Stimulated activated CD8-positive, alpha-beta memory T cell treated with anti-CD3 and anti-CD28 coated beads, Interleukin-2, amount 100 ng/mL, for 1 hour (primary cell): ENCODE measurements around the gene NRXN3.

Experiments
- DNase-seq, 2 donors: peaks; one replicate each; pipeline ENCODE4 v3.0.0-alpha.2; 2020; ENCODE audit warnings: low read depth in 2 of 2

Gene NRXN3

DNA sequence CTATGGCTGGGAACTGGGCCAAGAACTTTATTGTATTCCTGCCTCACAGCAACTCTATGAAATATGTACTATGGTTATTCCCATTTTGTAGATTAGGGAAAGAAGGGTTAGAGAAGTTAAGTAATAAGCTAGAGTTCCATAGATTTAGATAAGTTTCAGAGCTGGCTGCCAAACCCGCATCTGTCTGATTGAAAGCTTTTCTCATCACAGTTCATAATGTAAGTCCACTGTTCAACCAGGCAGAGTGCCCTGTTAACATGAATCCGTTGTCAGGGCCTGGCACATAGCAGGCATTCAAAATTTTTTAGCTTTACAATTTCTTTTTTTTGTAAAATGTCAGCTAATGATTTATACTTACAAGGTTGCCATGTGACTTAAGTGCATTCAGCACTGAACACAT, 467.3 kb downstream of the NRXN3 start:
- no peak for DNase-seq

DNA sequence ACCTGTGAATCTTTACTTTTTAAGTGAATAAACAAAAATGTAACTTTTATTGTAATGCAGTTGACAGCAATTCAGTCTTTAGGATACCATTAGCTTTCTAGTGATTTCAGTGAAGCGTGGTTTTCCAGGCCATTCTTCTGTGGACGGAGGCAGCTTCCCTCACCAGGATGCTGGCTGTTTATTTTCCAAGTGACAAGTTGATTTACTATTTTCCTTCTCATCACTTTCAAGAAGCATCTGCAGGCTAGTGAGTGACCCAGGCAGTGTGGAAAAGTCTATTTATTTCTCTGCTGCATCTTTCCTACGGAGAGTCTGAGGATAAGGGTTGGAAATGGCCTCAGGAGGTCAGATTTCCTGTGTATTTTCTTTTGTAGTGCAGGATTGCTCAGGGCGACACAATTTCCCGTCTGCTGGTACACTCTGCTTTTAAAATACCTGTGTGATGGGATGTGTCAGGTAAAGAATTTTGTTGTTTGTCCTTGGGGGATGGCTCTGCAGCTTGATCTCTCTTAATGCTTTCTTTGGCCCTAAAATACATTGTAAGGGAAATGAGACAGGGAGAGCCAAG, 467.8 kb downstream of the NRXN3 start:
- DNase-seq, result no peak

DNA sequence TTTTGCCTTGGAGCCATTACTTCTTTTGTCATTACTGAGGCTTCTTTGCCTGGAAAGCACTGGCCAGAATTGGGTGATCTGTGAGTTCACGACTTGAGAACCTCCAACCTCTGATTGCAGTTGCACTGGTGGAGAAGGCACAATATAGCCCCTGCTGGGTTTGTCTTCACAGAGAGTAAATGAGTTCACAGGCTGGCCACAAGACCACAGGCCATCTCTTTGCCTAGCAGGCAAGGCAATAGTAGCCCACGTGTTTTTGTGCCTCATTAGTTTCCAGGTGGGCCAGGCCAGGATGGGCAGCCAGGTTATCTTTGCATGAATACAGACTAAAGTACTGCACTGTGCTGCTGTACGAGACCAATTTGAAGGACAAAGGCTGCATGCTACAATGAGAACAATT, 468.8 kb downstream of the NRXN3 start:
- DNase-seq, result no peak

DNA sequence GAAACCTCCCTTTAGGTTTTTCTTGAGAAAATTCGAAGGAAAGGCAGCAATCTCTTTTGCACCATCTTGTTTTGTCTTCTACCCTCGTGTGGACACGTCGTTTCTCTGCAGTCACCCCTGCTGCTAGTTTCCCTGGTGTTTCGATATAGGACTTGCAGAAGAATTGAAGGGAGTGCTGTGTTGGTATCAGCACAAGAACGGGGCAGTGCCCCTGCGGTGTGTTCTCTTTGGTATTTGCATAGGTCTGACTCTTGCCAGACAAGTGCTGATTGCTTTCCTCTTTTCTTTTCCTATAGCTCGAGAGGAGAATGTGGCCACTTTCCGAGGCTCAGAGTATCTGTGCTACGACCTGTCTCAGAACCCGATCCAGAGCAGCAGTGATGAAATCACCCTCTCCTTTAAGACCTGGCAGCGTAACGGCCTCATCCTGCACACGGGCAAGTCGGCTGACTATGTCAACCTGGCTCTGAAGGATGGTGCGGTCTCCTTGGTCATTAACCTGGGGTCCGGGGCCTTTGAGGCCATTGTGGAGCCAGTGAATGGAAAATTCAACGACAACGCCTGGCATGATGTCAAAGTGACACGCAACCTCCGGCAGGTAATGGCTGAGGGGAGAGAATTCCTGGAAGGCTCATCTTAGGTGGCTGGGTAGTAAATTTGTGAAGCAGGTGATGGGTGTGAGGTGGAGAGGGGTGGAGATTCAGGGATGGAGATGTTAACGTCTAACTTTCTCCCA, 474.8 kb downstream of the NRXN3 start:
- DNase-seq, result no peak

DNA sequence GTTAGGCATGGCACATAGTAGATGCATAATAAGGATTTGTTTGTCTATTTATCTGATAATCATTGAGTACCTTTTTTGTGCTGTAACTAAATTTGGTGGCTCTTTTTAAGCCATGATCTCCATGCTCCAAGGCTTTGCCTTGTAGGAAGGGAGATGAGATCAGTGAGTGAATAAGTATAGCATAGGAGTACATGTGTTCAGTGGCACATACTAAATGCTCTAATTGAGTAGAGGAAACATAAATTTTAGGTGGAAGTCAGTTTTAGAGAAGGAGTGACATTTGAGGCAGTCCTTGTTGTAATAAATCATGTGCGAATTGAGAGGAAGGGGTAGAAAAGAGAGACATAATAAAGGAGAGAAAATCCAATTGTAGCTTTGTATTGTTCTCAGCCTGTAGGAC, 482.6 kb downstream of the NRXN3 start:
- DNase-seq, result no peak

DNA sequence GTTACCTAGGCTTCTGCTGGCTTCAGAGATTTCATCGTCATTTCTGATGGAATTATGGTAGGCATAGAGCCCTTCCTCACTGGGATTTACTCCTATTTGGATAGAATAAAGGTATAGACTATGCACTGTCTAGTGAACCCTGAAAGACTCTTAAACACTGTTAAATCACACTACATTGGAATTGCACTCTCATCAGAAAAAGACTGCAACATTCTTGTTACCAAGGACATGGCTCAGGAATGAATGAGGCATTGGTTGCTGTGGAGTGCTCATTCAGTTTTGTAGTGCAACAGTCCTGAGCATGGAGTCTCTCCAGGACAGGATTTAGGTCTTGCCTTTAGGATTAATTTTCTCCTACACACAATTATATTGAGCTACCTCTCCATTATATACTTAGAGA, 483.0 kb downstream of the NRXN3 start:
- no peak for DNase-seq

DNA sequence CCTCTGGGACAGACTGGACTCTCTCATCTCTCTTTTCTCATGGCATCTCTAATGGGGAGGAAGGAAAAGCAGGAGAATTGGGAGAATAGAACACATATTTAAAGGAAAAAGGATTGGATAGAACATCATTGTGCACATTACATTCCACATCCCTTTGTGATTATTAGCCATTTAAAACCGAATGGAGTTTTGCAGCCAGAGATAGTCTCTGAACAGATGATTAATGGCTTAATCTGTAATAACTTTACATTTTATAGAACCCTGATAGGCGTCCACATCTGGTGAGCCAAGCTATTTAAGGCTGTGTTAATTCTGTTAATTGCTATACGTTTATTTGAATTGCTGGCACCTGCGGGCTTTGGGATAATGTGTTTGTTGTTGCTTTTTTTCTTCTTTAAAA, 487.3 kb downstream of the NRXN3 start:
- DNase-seq, result no peak

DNA sequence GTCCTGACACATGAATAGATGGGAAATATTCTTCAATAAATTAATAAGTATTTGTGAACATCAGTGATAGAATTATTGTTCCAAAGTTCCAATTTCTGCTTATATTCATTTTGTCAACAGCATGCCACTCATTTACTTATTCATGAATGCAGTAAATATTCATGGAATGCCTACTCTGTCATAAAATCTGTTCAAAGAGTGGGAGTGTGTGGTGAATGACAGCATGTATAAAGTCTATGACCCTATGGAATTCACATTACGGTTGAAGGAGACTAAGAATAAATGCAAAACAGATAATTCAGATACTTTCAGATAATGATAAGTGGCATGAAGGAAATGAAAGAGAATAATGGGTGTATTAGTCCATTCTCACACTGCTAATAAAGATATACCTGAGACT, 494.7 kb downstream of the NRXN3 start:
- no peak for DNase-seq

DNA sequence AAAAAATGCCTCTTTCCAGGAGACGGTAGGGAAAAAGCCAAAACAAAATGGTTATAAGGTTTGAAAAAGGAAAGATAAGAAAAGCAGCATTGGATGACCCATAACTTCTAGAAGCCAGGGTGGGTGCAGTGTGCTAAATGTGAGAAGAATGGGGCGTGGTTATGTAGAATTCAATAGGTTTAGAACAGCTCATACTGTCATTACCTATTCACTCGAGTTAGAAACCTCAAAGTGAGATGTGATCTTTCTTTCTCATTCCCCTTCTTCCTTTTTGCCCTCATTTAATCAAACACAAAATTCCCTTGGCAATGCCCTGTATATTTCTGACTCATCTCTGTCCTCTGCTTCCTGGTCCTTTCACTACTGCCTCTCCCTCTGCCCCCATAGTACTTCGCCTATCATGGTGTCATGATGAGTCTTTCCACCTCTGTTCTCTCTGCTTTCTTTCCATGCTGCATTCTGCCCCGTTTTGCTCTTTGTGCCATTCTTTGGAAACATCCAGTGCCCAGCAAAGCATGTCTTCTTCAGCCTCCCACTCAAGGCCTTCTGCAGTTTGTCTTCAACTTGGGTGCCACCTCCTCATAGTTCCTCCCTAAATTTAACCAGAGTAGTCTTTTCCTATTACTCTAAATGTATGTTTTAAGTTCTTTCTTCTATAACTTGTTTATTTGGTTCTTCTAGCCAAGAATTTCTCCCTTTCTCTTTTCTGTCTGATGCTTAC, 496.3 kb downstream of the NRXN3 start:
- no peak for DNase-seq

DNA sequence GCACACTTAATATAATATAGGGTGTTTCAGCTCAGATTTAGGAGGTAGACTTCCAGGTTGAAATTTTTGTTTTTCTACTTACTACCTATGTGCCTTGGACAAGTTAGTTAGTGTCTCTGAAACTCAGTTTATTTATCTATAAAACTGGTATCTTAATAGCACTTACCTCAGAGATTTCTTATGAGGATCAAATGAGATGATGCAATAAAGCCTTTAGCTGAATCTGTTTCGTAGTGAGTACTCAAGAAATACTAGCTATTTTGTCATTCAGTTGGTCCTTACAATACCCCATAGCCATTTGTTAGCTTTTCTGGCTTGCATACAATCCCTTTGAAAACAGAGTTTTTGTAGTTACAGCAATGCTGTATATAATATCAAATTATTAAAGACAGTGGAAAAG, 497.0 kb downstream of the NRXN3 start:
- DNase-seq, result no peak

DNA sequence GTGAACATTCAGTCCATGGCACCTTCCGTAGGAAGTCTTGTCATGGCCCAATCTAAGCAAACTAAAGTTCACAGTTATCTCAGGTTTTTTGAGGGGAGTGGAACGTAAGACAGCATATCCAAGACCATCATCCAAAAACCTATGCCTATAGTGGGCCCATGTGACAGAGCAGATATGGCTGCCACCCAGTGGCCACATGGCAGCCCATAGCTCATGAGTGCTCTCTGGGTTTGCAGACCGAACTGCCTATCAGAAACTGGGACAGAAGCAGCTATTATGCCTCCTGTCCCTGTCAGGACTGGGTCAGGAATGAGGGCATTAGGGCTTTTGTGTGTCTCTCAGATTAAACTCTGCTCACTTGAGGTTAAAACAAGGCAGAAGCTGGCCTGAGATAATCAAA, 503.7 kb downstream of the NRXN3 start:
- DNase-seq, result no peak

DNA sequence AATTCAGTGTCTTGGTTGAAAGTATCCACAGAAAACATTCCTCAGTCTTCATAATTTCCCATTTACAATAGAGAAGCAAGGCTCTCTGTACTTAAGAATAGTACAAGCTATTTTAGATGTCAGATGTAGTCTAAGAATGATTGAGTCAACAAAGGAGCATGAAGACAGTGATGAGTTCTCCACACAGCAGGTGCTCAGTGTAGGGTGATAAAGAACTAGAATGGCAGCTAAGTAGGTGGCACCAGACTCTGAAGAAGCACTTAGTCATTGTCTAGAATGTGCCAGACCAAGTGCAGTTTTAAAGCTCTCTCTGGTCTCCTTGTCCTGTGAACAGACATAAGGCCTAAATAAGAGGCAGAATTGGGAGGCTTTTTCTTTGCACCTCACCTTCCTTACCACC, 504.6 kb downstream of the NRXN3 start:
- no peak for DNase-seq

DNA sequence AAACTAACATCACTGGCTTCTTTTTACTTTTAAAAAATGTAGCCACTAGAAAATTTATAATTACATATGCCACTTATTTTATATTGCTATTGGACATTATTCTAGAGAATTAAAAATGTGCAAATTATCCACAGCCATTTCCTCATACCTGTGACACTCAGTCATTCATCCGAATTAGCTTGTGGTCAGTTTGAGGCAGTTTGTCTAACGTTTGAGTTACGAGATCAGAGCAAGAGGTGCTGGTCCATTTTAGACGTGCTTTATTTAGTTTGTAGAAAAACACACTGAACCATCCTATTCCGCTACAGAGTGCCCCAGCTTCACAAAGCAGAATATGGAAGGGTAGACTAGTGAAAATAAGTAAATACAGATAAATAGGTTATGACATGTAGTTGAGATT, 513.0 kb downstream of the NRXN3 start:
- no peak for DNase-seq

DNA sequence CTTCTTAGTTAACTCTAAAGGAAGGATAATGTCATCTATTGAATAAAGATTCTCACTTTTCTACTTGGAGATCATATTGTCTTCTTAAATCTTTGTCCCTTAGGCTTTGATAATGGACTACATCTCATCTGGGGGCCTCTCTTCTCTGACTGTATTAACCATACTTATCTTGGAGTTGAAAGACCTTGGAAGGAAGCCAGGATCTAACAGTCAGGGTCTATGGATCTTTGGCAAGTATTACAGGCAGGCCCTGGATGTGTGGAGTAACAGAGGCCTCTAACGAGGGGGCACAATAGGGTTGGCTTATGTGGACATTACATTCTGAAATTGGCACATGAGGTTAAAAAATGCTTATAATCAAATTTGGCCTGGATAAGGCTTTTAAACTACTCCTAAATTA, 513.8 kb downstream of the NRXN3 start:
- no peak for DNase-seq

DNA sequence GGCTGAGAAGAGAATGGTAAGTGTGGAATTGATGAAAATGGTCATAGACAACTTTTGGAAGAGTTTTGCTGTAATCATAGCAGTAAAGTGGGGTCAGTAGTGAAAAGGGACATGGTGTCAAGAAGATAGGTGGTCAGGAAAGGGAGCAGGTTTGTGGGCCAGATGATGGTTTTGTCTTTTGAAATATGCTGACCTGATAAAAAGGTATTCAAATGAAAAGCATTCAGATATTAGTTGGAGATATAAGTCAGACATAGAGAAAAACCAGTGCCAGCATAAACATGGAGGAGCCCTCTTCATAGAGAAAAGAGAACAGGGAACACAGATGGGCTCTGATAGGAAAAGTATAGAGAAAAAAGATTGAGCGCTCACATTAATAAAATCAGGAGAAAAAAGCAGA, 518.3 kb downstream of the NRXN3 start:
- no peak for DNase-seq

DNA sequence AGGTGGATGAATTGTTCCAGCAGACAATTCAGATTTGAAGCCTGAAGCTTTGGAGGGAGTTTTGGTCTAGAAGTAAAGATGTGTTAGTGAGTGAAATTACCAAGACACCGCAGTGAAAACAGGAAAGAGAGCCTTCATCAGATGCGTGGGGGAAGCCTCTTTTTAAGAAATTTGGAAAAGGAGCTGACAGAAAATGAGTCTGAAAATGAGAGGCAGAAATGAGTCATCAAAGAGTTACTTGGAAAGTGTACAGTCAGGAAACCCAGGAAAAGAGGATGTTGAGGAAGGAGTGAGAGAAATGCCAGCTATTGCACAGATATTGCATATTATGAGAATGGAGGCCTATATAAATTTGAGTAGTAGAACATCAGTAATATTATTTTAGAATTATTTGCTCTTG, 520.7 kb downstream of the NRXN3 start:
- no peak for DNase-seq

DNA sequence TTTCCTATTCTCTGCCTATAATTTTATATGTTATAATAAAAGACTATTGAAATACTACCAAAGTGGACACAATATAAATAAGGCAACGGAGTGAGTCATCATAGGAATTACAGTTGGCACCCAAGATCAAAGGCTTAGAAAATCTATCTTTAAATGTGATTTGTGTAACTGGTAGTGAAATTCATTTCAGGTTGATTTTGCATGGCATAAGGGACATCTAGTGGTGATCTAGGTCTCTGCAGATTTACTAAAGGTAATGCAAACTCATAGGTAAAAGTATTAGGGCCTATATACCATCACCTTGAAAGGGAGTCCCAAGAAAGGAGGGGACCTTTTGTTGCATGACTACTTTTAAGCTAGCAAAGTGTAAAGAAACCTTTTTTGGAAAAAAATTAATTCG, 527.2 kb downstream of the NRXN3 start:
- no peak for DNase-seq

DNA sequence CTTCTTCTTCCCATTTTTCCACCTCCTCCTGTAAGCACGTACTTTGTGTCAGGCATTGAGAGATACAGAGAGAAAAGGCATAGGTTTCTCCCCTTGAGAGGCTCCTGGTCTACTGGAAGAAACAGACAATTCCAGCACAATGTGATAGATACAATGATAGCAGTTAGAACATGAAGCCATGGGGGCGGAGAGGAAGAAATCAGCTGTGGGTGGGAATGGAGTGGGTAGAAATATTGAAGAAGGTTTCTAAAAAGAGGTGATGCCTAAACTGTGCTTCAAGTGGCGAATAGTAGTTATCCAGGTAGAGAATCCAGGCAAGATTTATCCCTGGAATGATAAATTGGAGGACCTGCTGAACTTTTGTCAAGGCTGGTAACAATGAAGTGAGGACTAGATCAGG, 528.8 kb downstream of the NRXN3 start:
- no peak for DNase-seq

DNA sequence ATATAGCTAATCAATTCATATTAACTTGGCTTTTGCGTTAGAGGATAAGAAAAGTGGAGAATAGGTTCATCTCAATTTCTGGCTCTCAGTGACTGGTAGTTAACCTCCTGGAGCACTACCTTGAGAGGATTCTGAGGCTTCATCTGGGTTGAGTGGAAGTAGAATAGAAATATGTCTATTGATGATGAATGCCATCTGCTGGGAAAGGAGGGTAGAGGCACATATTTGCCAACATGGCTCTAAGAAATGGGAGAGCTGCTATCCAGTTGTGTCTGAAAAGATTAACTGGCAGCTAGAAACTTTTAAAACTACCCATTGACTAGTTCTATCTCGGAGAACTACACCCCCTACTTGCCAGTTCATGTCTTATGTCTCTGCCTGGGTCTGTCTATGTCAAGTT, 530.1 kb downstream of the NRXN3 start:
- DNase-seq, result no peak

DNA sequence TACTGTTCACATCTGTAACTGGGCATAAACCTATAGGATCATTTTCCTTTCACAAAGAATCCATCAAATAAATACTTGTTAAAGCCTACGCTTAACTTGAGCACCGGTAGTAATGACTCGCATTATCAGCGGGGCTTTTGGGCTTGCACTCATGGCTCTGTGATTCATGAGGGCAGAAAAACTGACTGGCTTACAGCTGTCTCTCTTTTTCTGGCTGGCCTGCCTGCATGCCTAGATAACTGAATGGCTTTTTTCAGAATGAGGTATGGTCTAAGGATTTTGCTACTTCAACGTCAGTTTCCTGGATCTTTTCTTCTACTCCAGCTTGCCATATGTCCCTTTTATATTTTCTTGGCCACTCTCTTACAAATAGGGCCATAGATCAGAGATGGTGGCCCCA, 531.1 kb downstream of the NRXN3 start:
- DNase-seq, result no peak

DNA sequence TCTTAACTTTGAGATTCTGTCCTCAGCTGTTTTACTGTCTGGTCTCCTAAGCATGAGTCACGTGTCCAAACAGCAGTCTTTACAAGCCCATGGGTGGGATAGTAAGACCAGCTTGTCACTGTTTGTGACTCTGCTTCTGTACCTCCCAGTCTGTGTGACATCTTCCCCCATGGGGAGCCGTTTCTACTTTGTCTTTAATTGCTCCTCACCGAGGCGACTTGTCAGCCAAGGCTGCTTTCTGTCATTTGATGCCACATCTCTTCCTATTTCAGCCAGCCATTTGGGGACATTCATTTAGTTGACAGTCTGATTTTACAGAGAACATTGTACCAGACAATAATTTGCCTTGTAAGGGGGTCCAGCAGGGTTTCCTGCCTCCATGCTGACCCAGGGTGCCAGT, 534.8 kb downstream of the NRXN3 start:
- no peak for DNase-seq

DNA sequence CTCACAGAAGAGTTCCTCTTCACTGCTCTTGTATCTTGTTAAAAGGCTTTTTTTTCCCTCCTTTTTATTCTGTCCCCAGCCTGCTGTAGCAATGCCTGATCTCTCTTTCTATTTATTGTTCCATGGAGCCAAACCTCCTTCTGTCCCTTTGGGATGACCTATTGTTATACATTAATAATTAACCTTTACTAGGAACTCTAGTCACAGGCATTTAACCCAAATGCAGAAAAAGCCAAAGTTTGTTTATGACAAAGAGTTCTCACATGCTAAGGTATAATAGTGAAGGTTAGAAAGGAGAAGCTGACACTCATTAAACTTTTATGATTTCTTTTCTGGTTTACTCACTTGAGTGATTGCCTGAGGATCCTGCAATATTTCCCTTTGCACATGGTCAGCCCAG, 535.8 kb downstream of the NRXN3 start:
- no peak for DNase-seq

DNA sequence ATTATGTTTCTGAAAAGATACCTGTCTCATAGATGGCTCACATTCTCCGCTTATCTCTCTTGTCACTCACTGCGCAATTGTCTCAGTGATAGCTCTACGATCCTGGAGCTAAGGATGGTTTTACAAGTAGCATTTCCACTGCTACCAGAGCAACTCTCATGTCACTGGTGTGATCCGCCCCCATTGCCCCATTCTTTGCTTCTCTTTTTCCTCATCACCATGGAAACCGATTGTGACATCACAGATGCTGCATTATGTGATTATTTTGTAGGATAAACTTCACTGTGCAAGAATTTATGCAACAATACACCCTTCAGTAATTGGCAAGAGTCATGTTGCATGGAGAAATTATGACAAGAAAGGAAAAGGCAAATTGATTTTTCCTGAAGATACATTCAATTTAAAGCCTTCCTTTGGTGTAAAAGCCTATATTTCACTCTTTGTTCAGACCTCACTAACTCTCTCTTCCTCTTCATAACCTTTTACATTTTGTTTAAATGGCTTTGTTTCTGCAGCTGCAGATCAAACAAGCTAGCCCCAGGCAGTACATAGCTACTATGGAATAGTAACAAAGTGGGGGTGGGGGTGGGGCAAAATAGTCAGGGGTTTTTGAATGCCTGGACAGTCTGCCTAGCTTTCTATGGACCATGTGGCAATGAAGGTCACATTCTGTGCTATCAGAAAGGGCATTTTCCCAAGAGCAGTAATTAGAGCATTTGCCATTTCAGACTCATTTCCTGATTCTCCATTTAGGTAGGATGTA, 539.8 kb downstream of the NRXN3 start:
- DNase-seq, result no peak
